ENCODE results near the gene SLC22A5. TPM values are rescaled to one million over a fixed set of nuclear protein-coding genes. Genes with fewer than 3 reads are reported as not detected.
"Not testable (repeated sequence)": the region's sequence is repeated elsewhere in the genome, so short reads cannot be mapped to it uniquely, and the experiment has no call there.

SLC22A5 gene
- total and polyA plus RNA-seq, 8 donors: 5.5 to 13.1 (median 7.8) TPM

DNA sequence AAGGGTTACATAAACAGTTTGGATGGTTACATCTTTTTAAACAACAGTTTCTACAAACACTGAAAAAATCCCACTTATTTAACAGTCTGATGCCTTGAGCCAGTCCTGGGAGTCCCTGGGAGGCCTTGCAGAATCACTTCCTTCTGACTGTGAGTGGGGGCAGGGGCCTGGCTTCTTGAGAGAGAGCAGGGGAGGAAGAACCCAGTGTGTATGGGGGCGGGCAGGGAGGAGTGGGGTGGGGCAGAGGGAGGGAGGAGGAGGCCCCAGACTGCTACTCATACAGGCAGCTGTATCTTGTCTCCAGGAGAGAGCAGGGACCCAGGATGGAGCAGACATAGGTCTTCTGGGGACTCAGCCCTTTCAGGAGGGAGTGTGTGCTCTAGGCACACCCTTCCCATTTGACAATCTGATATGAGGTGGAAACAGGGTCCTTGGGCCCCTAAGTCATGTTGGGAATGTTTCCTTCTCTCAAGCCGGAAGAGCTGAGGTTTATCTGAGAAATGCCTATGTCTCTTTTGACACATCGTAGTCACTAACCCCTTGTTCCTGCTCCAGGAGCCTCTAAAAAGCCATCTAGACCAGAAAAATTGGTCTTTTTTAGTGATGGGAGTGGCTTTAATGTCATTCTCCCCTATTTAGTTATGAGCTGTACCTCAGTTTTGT is 68.2 kb downstream of the SLC22A5 start:
- WGBS, 2 donors: 65 to 84% methylated on average over 3 of the region's 3 CpGs

DNA sequence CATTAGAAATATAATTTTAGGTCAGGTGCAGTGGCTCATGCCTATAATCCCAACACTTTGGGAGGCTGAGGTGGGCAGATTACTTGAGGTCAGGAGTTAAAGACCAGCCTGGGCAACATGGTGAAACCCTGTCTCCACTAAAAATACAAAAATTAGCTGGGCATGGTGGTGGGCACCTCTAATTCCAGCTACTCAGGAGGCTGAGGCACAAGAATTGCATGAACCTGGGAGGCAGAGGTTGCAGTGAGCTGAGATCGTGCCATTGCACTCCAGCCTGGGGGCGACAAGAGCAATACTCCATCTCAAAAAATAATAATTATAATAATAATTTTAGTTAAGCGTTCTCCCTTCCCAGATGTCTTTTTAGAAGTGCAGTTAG is 68.7 kb downstream of the SLC22A5 start:
- ATAC-seq; H3K4me3 ChIP-seq; DNase-seq; H3K27ac ChIP-seq; H3K36me3 ChIP-seq; intact Hi-C loops (cut with DNase I); H3K9me3 ChIP-seq; H3K27me3 ChIP-seq; FAIRE-seq: not testable (repeated sequence)
- WGBS, 2 donors: 96 to 98% methylated on average over 3 of the region's 3 CpGs
- H3K4me1 ChIP-seq: peaks cover 0 to 12% (median 8%) of the 10 kb centered on the region in 3 donors

More for the DNA sequence above, 68.2 kb downstream of the SLC22A5 start:
- Histone ChIP-seq H3K4me1 (peaks cover 0 to 12% (median 8%) of the 10 kb centered on the region in 3 donors), H3K36me3 (no peaks in the 10 kb centered on the region), H3K4me3 (no peak overlapping the region), H3K27me3 (no peaks in the 10 kb centered on the region), H3K27ac (no peak overlapping the region), H3K9me3 (no peaks in the 10 kb centered on the region)
- FAIRE-seq (no peak), ATAC-seq (peak in 3 of 4 donors; percentile 64 to 83 (median 75)), DNase-seq (peak in 2 of 6 donors; percentile 29 to 60)
- intact Hi-C loops (cut with DNase I): no loop called here
- TF ChIP-seq, protein P1, sequence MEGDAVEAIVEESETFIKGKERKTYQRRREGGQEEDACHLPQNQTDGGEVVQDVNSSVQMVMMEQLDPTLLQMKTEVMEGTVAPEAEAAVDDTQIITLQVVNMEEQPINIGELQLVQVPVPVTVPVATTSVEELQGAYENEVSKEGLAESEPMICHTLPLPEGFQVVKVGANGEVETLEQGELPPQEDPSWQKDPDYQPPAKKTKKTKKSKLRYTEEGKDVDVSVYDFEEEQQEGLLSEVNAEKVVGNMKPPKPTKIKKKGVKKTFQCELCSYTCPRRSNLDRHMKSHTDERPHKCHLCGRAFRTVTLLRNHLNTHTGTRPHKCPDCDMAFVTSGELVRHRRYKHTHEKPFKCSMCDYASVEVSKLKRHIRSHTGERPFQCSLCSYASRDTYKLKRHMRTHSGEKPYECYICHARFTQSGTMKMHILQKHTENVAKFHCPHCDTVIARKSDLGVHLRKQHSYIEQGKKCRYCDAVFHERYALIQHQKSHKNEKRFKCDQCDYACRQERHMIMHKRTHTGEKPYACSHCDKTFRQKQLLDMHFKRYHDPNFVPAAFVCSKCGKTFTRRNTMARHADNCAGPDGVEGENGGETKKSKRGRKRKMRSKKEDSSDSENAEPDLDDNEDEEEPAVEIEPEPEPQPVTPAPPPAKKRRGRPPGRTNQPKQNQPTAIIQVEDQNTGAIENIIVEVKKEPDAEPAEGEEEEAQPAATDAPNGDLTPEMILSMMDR (IDR thresholded peaks at IDR 0.05): no peak

DNA sequence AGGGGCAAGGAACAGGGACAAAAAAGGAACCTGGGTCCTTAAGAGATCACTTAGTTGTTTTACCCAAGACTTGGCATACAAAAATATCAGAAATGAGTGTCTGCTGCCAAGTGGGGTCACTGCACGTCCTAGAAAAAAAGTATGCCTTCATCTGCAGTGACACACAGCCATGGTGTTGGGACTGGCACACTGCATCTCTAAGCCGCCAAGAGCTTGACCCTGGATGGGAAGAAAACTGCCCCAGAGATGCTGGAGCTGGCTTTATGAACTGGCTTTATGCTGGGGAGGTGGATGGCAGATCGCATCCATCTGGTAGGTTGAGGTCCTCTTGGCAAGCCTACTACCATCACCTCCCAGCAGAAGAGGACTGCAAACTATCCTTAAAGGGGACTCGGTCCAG is 69.4 kb downstream of the SLC22A5 start:
- Histone ChIP-seq H3K27me3 (no peaks in the 10 kb centered on the region), H3K27ac (no peak overlapping the region), H3K9me3 (no peaks in the 10 kb centered on the region), H3K4me3 (no peak overlapping the region), H3K36me3 (no peaks in the 10 kb centered on the region), H3K4me1 (peaks cover 0 to 12% (median 8%) of the 10 kb centered on the region in 3 donors)
- FAIRE-seq: no peak
- TF ChIP-seq, protein P1 (IDR thresholded peaks at IDR 0.05): no peak
- no peak for DNase-seq
- no peak for ATAC-seq
- intact Hi-C loops (cut with DNase I): no loop called here
- WGBS, 2 donors: 73 to 77% methylated on average over 4 of the region's 4 CpGs

DNA sequence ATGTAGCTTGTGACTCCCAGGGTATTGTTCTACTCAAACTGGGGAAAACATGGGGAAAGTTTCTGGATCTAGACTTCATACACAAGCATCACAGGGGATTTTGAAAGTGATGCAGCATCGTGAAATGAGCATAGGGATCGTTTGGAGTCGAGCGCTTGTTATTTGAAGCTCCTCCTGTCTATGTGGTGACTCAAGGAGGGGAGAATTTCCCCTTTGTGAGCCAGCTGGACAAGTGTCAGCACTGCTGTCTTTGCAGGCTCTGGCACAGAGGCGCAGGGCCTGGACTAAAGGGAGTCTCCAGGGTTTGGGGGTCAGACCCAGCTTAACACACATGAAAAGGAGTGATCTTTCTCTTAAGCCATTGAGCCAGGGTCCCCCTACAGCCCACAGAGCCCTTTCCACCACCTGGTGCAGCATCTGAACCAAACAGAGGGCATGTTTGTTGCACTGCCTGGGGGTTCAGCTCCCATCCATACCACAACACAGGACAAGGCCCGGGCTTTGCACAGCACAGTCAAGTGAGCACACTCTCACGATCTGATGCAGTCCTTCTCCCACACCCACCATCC is 70.1 kb downstream of the SLC22A5 start:
- DNase-seq (no peak), ATAC-seq (peak in 3 of 4 donors; percentile 46 to 70 (median 61)), FAIRE-seq (no peak)
- TF ChIP-seq, protein P1 (IDR thresholded peaks at IDR 0.05): no peak
- WGBS, 2 donors: 77 to 79% methylated on average over 7 of the region's 7 CpGs
- Histone ChIP-seq H3K36me3 (no peaks in the 10 kb centered on the region), H3K4me1 (peaks cover 0 to 12% (median 8%) of the 10 kb centered on the region in 3 donors), H3K27me3 (no peaks in the 10 kb centered on the region), H3K4me3 (no peak overlapping the region), H3K27ac (no peak overlapping the region), H3K9me3 (no peaks in the 10 kb centered on the region)
- intact Hi-C loops (cut with DNase I): no loop called here

DNA sequence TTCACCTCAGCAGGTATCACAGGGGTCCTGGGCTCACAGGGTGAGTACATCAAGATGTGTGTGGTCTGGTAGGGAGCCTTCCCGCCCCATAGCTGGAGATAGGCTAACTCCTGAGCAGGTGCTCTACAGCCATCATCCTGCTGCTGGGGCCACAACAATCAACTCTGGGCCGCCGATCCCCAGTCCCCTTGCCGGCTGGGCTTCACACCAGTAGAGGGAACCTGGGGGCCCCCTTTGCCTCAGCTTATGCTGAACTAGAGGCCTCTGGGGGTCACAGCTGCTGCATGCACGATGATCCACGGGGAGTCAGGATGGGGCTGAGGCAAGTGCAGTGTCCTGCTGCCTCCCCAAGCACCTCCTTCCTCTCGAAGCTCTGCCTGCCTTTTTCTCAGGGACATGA is 74.6 kb downstream of the SLC22A5 start:
- H3K36me3 ChIP-seq: no peaks in the 10 kb centered on the region
- H3K27me3 ChIP-seq: no peaks in the 10 kb centered on the region
- no peak overlapping the region for H3K27ac ChIP-seq
- ATAC-seq (no peak), FAIRE-seq (no peak), DNase-seq (no peak)
- TF ChIP-seq, protein P1 (IDR thresholded peaks at IDR 0.05): no peak
- H3K4me1 ChIP-seq: peaks cover 0 to 15% (median 7%) of the 10 kb centered on the region in 3 donors
- no peaks in the 10 kb centered on the region for H3K9me3 ChIP-seq
- H3K4me3 ChIP-seq: no peak overlapping the region
- intact Hi-C loops (cut with DNase I): no loop called here
- 88 to 93% methylated on average over 7 of the region's 7 CpGs for WGBS, 2 donors

Small RNAs within 50 kb of the gene (microRNA-seq; reads per million reads assigned to microRNA genes)
- gene MIR3936: 0 to 0.59 reads per million in 2 donors

Other genes starting within 250 kb of the SLC22A5 start
- 10 to 100 TPM; 52.8 to 85.7 (median 64.3) TPM for gene P4HA2, start 141.9 kb upstream of the SLC22A5 start, total RNA-seq
- 10 to 100 TPM; 28.3 to 34.7 TPM for gene P4HA2, start 141.9 kb upstream of the SLC22A5 start, polyA plus RNA-seq
- 1 to 10 TPM in 5 of 6 donors, under 1 TPM in 1; 0.83 to 6.6 (median 1.9) TPM for gene PDLIM4, start 112.0 kb upstream of the SLC22A5 start, total RNA-seq
- 10 to 100 TPM in 1 of 2 donors, 1 to 10 TPM in 1; 3.3 to 10.7 TPM for gene PDLIM4, start 112.0 kb upstream of the SLC22A5 start, polyA plus RNA-seq
- gene SLC22A4, start 75.3 kb upstream of the SLC22A5 start, total RNA-seq: under 1 TPM; 0.08 to 0.61 (median 0.23) TPM
- gene SLC22A4, start 75.3 kb upstream of the SLC22A5 start, polyA plus RNA-seq: under 1 TPM; 0.34 to 0.92 TPM
- 10 to 100 TPM in 4 of 6 donors, 1 to 10 TPM in 2; 7.0 to 28.0 (median 11.1) TPM for gene IRF1, start 121.1 kb downstream of the SLC22A5 start, total RNA-seq
- 10 to 100 TPM in 1 of 2 donors, 1 to 10 TPM in 1; 8.5 to 30.8 TPM for gene IRF1, start 121.1 kb downstream of the SLC22A5 start, polyA plus RNA-seq
- gene IL5, start 173.8 kb downstream of the SLC22A5 start, total RNA-seq: not detected
- not detected for gene IL5, start 173.8 kb downstream of the SLC22A5 start, polyA plus RNA-seq
- 10 to 100 TPM; 11.3 to 21.1 (median 17.1) TPM for gene RAD50, start 187.3 kb downstream of the SLC22A5 start, total RNA-seq
- 1 to 10 TPM; 5.9 to 7.8 TPM for gene RAD50, start 187.3 kb downstream of the SLC22A5 start, polyA plus RNA-seq